GM19372 (cell line): ENCODE measurements around the gene ZC3H12C.
"Not testable (repeated sequence)": the region's sequence is repeated elsewhere in the genome, so short reads cannot be mapped to it uniquely, and the experiment has no call there.

Experiments
- ATAC-seq: cut with Tn5 transposase; IDR thresholded peaks from one replicate; pipeline ENCODE4 v1.9.1; 2021; ENCODE audit warnings: mild to moderate bottlenecking, low read depth, moderate library complexity; ENCODE audit not compliant: unreplicated experiment

ZC3H12C gene

DNA sequence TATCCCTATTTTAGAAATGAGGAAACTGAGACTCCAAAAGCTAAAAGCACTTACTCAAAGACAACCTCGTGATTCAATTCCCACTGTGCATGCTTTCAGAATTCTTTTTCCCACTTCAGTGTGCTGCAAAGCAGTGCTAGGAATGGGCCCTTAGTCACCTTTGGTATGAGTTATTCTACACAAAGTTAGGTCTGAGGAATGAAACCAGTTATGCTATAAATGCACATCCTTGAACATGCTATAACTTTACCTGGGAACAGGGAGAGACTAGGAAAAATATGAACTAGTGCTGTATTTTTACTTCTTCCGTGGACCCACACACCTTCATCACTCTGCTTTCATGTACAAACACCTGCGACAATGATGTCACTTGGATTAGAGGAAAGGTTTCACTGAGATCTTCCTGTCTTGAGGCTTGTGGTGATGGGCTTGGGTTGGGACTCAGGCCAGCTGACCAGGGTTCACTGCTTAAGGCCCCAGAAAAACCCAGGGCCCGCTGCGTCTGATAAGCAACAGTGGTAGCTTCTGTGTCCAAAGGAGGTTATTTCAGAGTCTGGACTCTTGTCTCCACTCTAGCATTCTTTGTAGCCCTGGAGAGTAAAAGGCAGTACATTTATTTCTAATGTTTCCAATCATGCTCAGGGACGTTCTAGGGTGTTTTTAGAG, 81.6 kb downstream of the ZC3H12C start:
- no peak for ATAC-seq

DNA sequence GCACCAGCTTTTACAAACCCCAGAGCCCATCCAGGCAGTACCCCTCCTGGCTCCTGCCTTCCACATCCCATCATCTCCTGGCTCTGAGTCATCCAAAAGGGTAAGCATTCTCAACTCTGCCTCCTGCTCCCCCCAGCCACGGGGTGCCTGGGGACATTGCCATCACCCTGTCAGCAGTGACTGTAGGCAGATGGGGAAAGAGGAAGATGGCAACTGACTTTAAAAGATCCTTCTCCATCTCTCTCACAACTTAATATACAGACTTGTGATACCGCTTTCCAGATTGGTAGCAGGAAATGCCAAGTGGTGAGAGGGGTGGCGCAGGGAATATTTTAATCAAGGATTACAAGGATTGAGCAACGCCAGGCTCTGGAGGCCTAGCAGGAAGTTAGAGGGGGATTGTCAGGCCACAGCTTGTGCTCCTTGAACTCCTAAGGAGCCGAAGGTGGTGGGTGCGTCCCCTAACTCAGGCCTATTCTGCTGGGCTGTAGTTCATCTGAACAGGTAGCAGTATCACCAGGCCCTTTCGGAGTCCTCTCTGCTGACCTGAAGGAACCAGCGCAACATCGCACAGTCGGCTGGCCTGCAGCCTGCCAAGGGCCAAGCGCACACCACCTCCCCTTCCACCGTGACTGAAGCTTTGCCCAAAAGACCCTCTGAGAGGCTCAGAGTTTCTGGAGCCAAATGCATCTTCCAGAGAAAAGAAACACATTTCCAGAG, 83.3 kb downstream of the ZC3H12C start:
- no peak for ATAC-seq

DNA sequence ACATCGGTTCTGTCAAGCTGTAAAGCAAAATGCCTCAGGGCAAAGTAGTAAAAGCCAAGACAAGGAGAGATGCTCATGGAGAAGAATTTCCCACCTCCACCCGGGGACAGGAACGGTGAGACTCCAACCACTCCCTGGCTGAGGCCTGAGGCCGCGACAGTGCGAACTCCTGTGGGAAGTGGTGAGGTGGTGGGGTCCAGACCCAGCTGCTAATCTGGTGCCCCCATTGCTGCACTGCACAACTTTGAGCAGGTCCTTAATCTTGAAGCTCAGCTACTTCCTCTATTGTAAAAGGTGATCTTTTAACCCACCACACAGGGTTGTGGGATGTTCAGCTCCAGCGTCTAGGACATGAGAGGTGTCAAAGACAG, 83.9 kb downstream of the ZC3H12C start:
- no peak for ATAC-seq

DNA sequence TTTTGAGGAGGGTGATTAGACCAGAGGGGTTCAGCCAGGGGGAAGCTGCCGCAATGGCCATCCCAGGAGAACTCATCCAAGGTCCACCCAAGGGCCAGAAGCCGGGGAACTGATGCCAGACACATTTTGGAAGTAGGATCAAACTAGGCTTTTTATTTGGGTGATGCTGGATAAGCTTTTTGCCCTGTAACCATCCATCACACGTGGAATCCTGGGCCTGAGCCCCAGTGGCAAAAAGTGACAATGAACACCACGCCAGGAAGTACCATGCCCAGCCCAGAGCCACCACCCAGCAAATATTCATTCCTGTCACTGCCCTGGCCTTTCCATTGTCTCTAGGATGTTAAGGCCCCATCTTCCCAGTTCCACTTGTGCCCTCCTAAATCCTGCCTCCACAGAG, 85.9 kb downstream of the ZC3H12C start:
- ATAC-seq, result no peak

DNA sequence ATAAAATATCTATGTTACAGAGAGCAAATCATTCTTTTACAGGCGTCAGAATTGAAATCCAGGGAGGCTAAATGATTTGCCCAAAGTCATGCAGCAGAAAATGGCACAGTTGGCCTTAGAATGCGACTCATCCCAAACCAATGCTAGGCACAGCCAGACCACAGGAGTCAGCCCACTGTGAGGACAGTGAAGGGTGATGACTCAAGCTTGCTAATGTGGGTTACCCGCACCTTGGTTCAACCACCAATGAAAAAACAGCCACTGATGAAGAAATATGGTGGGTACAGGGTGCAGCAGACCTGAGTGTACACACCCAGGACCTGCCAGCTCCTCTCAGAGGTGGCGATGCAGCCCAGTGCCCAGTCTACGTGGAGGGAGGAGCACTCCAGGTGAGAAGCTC, 89.7 kb downstream of the ZC3H12C start:
- ATAC-seq, result no peak

DNA sequence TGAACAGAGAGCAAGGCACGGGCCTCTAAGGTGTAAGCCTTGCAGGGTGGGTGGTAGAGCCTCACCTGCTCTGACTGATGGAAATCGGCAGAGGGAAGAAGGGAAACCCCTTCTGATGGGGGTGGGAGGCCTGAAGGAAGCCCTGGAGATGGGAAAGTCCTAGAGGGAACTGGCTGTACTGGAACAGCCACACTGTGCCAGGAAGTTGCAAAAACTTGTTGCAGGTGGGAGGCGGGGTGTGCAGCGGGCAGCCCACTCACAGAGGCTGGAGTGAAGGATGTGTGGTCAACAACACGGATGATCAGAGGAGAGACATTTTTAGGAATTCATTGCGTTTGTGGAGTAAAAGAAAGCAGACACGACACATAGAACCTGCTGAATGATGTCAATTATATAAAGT, 91.3 kb downstream of the ZC3H12C start:
- no peak for ATAC-seq

DNA sequence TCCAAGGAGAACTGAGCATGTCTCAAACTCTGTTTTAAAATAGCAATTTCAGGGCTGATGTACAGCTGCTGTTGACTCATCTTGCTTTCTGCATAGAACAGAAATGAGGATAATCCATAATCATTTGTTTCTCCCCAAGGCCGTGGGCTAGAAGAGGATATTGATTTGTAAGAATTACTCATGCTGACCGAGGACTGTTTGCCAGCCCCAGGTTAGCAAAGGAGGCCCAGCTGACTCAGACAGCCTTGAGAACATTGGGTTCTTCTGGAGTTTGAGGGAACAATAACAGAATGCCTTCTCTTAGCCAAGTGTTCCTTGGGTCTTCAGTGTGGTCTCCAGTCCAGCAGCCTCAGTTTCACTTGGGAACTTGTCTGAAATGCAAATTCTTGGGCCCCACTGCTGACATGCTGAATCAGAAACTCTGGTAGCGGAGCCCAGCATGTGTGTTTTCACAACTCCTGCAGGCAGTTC, 92.0 kb downstream of the ZC3H12C start:
- ATAC-seq, result no peak

DNA sequence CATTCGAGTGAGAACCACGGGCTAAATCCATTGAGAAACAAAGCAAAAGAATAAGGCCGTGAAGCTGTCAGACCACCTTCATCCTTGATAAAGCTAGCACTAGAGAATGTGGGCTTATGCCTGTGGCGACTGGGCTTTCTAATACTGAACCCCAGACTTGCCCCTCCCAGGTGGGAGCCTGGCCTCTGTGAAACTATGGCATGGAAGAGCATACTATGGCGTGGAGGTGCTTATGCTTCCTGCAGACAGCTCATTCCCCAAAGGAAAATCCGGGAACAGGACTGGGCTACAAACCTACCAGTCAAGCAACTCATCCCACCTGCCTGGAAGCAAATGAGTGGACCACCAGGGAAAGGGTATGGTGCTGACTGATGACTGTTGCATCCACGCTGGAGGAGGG, 92.4 kb downstream of the ZC3H12C start:
- ATAC-seq, result no peak

DNA sequence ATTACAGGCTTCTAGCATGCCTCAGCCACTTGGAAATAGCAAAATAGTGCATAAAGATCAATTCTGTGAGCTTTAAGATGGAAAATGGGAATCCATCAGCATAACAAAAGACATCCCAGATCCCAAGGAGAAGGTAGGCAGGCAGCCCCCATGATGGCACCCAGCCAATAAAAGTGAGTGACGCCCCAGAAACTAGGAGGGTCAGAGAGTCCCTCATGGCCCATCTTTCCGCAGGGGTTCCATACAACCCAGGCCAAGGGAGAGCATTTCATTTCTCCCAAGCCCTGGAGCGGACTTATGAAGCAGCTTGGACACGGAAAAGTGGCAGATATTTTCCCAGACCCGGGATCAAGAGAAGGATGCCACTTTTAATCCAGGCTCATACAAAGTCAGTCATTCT, 93.3 kb downstream of the ZC3H12C start:
- ATAC-seq, result no peak

- no peak for ATAC-seq
Observed at GRCh38 chr11:110186867-110187266, 93.7 kb downstream of the ZC3H12C start.

GRCh38 chr11:110187731-110188130, 94.5 kb downstream of the ZC3H12C start:
- ATAC-seq, result no peak

DNA sequence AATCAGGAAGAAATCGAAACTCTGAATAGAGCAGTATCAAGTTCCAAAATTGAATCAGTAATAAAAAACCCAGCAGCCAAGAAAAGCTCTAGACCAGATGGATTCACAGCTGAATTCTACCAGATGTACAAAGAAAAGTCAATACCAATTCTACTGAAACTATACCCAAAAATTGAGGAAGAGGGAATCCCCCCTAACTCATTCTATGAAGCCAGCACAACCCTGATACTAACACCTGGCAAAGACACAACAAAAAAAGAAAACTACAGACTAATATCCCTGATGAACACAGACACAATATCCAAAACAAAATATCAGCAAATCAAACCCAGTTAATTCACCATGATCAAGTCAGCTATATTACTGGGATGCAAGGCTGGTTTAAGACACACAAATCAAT, 97.7 kb downstream of the ZC3H12C start:
- ATAC-seq, result no peak

DNA sequence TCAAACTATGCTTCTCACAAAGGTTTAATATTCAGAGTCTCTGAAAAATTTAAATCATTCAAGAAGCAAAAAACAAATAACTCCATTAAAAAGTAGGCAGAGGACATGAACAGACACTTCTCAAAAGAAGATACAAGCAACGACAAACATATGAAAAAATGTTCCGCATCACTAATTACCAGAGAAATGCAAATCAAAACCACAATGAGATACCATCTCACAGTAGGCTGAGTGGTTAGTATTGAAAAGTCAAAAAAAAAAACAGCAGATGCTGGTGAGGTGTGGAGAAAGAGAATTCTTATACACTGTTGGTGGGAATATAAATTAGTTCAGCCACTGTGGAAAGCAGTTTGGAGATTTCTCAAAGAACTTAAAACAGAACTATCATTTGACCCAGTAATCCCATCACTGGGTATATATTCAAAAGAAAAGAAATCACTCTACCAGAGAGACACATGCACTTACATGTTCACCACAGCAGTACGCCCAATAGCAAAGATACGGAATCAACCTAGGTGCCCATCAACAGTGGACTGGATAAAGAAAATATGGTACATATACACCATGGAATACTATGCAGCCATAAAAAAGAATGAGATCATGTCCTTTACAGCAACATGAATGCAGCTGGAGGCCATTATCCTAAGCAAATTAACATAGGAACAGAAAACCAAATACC, 99.6 kb downstream of the ZC3H12C start:
- not testable (repeated sequence) for ATAC-seq

DNA sequence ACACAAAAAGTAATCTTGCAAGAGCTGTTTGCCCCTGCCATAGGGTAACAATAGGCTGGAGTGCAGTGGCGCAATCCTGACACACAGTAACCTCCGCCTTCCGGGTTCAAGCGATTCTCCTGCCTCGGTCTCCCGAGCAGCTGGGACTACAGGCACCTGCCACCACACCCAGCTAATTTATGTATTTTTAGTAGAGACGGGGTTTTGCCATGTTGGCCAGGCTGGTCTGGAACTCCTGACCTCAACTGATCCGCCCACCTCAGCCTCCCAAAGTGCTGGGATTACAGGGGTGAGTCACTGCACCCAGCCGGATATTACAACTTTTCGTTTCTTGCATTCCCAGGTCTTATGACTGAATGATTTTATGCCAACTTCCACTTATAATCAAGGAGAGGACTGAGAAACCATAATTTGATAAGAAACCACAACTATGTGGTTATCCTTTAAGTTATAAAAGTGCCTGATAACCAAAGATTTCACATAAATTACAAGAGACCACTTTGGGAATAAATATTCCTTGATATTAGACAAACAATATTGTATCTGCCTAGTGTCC, 101.1 kb downstream of the ZC3H12C start:
- not testable (repeated sequence) for ATAC-seq

- no peak for ATAC-seq
Observed at GRCh38 chr11:110196241-110196754, 103.1 kb downstream of the ZC3H12C start.

DNA sequence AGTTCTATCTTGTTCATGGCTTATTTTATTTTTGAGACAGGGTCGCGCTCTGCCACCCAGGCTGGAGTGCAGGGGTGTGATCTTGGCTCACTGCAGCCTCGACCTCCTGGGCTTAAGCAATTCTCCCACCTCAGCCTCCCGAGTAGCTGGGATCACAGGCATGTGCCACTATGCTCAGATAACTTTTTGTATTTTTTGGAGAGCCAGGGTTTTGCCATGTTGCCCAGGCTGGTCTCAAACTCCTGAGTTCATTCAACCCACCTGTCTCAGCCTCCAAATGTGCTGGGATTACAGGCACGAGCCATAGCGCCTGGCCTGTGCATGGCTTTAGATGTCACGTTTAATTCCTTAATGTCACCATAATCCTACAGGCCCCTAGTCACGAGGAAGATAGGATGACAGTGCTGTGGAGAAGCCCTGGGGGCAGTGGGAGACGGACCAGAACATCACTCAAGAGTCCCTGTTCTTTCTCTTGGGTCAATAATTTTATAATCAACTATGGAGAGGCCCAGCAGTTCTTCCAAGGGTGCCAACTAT, 103.8 kb downstream of the ZC3H12C start:
- ATAC-seq, result no peak

DNA sequence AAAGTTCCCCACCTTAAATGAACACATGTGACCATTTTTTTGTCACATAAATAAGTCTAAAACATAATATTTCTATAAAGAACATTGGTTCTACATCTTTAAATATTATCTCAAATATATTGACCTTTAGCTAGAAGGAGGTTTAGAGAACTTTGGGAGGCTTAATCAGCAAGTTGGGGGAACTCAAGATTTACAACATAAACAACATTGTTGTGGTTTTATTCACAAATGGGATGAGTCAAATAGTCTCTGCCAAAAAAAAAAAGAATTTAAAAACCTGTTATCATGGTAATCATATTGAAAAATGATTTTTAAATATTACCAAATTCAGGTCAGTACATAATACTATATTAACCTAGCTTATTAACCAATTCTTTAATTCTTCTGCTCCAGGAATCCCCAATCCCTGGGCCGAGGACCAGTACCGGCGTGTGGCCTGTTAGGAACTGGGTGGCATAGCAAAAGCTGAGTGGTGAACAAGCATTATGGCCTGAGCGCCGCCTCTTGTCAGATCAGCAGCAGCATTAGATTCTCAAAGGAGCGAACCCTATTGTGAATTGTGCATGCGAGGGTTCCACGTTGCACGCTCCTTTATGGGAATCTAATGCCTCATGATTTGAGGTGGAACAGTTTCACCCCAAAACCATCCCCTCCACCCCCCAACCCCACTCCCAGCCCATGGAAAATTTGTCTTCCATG, 105.0 kb downstream of the ZC3H12C start:
- no peak for ATAC-seq

DNA sequence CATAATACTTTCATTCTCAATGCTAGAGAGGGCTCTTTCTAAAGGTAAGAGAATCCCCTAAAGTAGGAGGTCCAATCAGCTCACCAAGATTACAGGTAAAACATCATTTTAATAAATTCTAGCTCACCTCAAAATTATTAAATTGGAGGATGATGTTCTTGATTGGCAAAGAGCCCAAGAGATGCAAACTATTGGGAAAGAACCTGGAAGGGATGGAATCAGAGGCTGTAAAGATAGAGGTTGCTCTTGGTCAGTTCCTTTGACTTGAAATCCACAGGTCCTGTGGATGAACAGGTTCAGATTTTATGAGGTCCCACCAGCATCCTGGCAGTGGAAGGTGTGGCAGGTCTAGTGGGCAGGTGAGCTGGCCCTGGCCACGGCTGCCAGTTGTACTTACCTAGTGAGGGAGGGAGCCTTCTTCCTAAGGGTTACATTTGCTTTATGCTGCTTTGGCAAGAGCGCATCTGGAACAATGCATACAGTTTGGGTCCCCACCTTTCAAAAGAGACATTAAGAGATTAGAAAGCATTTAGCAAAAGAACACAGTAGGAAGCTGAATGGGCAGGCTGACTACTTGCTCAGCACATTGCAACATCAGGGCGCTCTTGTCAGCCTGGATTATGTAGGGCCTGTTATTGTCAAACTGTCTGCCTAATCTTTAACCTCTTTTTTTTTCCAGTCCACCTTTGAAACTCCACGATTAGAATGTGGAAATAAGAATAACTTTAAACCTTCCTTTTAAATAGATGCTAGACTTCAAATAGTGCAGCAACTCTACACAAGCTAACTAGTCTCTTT, 106.2 kb downstream of the ZC3H12C start:
- ATAC-seq, result no peak

GRCh38 chr11:110200241-110200640, 107.0 kb downstream of the ZC3H12C start:
- ATAC-seq, result no peak
